HL-60 (cell line): Measurements from ENCODE around the gene WDR6.

Source experiments
- CTCF ChIP-seq: IDR thresholded peaks from one replicate; pipeline ENCODE4 v1.5.1; 2011; ENCODE audit warnings: low read length, control low read depth, inconsistent platforms; ENCODE audit not compliant: insufficient read depth
- POLR2AphosphoS5 ChIP-seq: IDR thresholded peaks from 2 replicates; pipeline ENCODE4 v1.6.1; 2012; ENCODE audit warnings: low read depth

- TF ChIP-seq CTCF (no peak), POLR2AphosphoS5 (no peak)
Measured at GRCh38 chr3:49007771-49008528, 759 bp downstream of the WDR6 start.
